ENCODE data around the gene SERINC1.

The SERINC1 gene

GRCh38 chr6:122416825-122417224 is 54.8 kb downstream of the SERINC1 start:
- no peak for DNase-seq (ENCODE audit: low read depth)
- no peak overlapping the region for H3K4me3 ChIP-seq (ENCODE audit: low read depth, low read length)
- TF ChIP-seq CTCF (IDR thresholded peaks at IDR 0.05; ENCODE audit: low read depth, low read length, missing control alignments): no peak

- no peak for TF ChIP-seq CTCF (IDR thresholded peaks at IDR 0.05; ENCODE audit: low read depth, low read length, missing control alignments)
- no peak for DNase-seq (ENCODE audit: low read depth)
- H3K4me3 ChIP-seq (ENCODE audit: low read depth, low read length): no peak overlapping the region
Observed at GRCh38 chr6:122412001-122412400, 59.6 kb downstream of the SERINC1 start.

DNA sequence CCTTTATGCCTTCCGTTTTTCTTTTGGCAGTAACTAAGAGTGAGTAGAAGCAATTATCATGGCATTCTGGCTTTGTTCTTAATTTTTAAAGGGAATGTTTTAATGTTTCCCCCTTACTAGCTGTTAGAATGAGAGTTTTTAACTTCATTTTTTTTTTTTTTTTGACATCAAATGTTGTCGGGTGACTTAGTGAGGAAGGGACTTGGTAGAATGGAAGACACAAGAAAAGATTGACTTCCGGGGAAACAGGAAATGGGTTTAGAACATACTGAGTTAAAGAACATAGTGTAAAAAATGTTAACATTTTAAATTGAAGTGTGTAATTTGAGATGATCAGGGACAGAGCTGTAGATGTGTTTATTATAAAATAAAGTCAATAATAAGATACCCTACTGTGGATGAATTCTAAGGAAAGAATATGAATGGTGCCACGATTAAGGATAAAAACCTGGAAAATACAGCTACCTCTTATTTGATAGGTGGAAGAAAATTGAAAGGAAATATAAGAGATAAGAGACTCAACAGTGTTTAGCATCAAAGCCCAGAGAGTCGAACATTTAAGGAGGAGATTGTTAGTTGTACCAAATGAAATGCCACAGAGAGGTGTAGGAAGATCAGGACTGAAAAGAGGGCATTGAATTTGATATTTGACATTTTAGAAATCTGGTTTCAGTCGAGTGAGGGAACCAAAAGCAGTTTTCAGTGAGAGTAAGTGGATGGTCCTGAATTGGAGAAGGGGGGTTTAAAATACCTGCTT is 62.7 kb downstream of the SERINC1 start:
- DNase-seq (ENCODE audit: low read depth): no peak
- no peak for TF ChIP-seq CTCF (IDR thresholded peaks at IDR 0.05; ENCODE audit: low read depth, low read length, missing control alignments)
- no peak overlapping the region for H3K4me3 ChIP-seq (ENCODE audit: low read depth, low read length)

DNA sequence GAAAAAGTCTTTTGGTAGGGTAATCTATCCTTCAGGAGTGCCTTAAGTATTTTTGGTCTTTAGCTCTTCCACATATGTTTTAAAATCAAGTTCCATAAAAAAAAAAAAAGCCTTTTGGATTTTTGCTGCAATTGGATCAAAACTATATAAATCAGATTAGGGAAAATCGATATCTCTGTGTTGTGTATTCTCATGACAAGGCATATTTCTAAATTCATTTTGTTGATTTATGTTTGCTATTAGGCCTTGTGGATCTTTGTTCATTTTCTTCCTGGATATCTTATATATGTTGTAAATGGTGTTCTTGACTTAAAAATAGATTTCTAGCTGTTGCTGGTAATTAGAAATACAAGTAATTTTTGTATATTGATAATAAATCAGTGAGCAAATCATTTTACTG is 63.4 kb downstream of the SERINC1 start:
- no peak for TF ChIP-seq CTCF (IDR thresholded peaks at IDR 0.05; ENCODE audit: low read depth, low read length, missing control alignments)
- DNase-seq (ENCODE audit: low read depth): no peak
- H3K4me3 ChIP-seq (ENCODE audit: low read depth, low read length): no peak overlapping the region

GRCh38 chr6:122407712-122408111 is 63.9 kb downstream of the SERINC1 start:
- DNase-seq (ENCODE audit: low read depth): no peak
- no peak for TF ChIP-seq CTCF (IDR thresholded peaks at IDR 0.05; ENCODE audit: low read depth, low read length, missing control alignments)

DNA sequence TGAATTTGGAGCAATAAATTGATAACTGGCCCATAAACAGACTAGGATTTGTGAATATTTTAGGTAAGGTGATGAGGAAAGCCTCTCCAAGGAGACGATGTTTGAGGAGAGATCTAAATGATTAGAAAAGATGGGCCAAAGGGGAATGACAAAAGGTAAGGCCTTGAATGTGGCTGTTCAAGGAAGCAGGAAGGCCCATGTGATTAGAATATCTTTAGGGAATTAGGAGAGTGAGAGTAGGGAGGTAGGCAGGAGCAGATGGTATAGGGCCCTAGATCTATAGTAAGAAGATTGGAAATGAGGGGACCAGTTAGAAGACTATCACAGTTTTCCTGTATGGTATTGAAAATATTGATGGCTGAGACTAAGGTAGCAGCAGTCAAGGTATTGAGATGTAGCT is 65.4 kb downstream of the SERINC1 start:
- no peak overlapping the region for H3K4me3 ChIP-seq (ENCODE audit: low read depth, low read length)
- no peak for DNase-seq (ENCODE audit: low read depth)
- TF ChIP-seq CTCF (IDR thresholded peaks at IDR 0.05; ENCODE audit: low read depth, low read length, missing control alignments): no peak

More at GRCh38 chr6:122407712-122408111, 63.9 kb downstream of the SERINC1 start:
- no peak overlapping the region for H3K4me3 ChIP-seq (ENCODE audit: low read depth, low read length)

GRCh38 chr6:122405417-122405816 is 66.2 kb downstream of the SERINC1 start:
- H3K4me3 ChIP-seq (ENCODE audit: low read depth, low read length): no peak overlapping the region
- no peak for DNase-seq (ENCODE audit: low read depth)
- no peak for TF ChIP-seq CTCF (IDR thresholded peaks at IDR 0.05; ENCODE audit: low read depth, low read length, missing control alignments)
